Heart left ventricle (tissue), 16 donors: ENCODE results near the gene ACOT6. TPM values are rescaled to one million over a fixed set of nuclear protein-coding genes. Genes with fewer than 3 reads are reported as not detected.

Source experiments
- ATAC-seq, 4 donors: fragments of 200-7000 bp; cut with Tn5 transposase; one replicate each; pipeline ENCODE4 v1.9.1; 2020 to 2022; ENCODE audit warnings: moderate library complexity in 4 of 4, mild to moderate bottlenecking in 3 of 4, moderate number of reproducible peaks in 1 of 4
- DNase-seq, 5 donors: peaks; one replicate each; pipeline ENCODE4 v3.0.0-alpha.2; 2020
- H3K27ac ChIP-seq, 12 donors: fragments of 200-600 bp; sonication (generic) in 4 of 12; one replicate each; pipeline versions ENCODE4 v1.5.0 to v1.8.0; 2016 to 2022; ENCODE audit warnings: mild to moderate bottlenecking in 2 of 12
- H3K27me3 ChIP-seq, 9 donors: fragments of 200-600 bp; sonication (generic) in 2 of 9; one replicate each; pipeline versions ENCODE4 v1.5.1 to v1.8.0; 2016 to 2022; ENCODE audit warnings: mild to moderate bottlenecking in 3 of 9
- H3K36me3 ChIP-seq, 9 donors: fragments of 200-600 bp; sonication (generic) in 2 of 9; one replicate each; pipeline versions ENCODE4 v1.5.0 to v1.8.0; 2018 to 2022; ENCODE audit warnings: mild to moderate bottlenecking in 2 of 9
- H3K4me1 ChIP-seq, 12 donors: fragments of 200-600 bp; sonication (generic) in 4 of 12; one replicate each; pipeline versions ENCODE4 v1.5.0 to v1.8.0; 2016 to 2022; ENCODE audit warnings: mild to moderate bottlenecking in 3 of 12
- H3K4me3 ChIP-seq, 12 donors: fragments of 200-600 bp; sonication (generic) in 4 of 12; one replicate each; pipeline versions ENCODE4 v1.5.0 to v1.8.0; 2017 to 2022; ENCODE audit warnings: mild to moderate bottlenecking in 9 of 12, moderate library complexity in 4 of 12
- H3K9me3 ChIP-seq, 12 donors: fragments of 200-600 bp; sonication (generic) in 4 of 12; one replicate each; pipeline versions ENCODE4 v1.5.0 to v1.8.0; 2016 to 2022; ENCODE audit warnings: mild to moderate bottlenecking in 1 of 12
- POLR2A ChIP-seq, 2 donors: fragments of 450-650 bp; IDR thresholded peaks; one replicate each; pipeline ENCODE4 v1.6.1; 2017; ENCODE audit warnings: antibody characterized with exemption in 2 of 2, mild to moderate bottlenecking in 2 of 2, moderate library complexity in 2 of 2
- WGBS, 4 donors: extraction: QIAGEN DNeasy Blood & Tissue Kit in 2 of 4; methylation state at CpG; one replicate each; pipeline versions ENCODE4 v1.1.5 to v1.1.7; 2013 to 2018; 5-methylcytosine and 5-hydroxymethylcytosine counted together
- intact Hi-C, 10 donors: fragments of 100-400 bp; cut with DNase I; formaldehyde crosslinking; loops; one replicate each; pipeline versions ENCODE4 v1.11.1 to v1.14.2; 2022
- polyA plus RNA-seq, 2 donors: library from polyadenylated mRNA; stranded (reverse); fragments of 200-250 nt; gene quantifications; one replicate each; pipeline ENCODE4 v1.2.3, GENCODE V29; 2013
- total RNA-seq, 9 donors: library from RNA; depleted of rRNA in 2 of 9; stranded (reverse); fragments of >200 nt in 2 of 9; fragmentation: NEBNext Ultra II Directional in 3 of 9; extraction: Animal tissue kit (Norgen Biotek cat#: 25700) in 3 of 9; gene quantifications; one replicate each; pipeline versions ENCODE4 v1.1.0 to v1.2.4, GENCODE V29; 2016 to 2023
- TF ChIP-seq, protein P1 (sequence below), 12 donors: fragments of 200-600 bp; sonication (generic) in 4 of 12; IDR thresholded peaks; one replicate each; pipeline versions ENCODE4 v1.5.0 to v1.8.0; 2018 to 2022; ENCODE audit warnings: antibody characterized with exemption in 12 of 12, mild to moderate bottlenecking in 5 of 12
- donor health status: ischemic (EF 13 %, LVEDD 7.1; RV severe dilation, severe dysfunction).
- donor health status: healthy with polysubstance abuse.
- donor health status: DM: no; HTN: yes; CAD: no.
- donor health status: DM: no; HTN: no; CAD: no.
- donor health status: ischemic (EF 25% LVEDD 6.9; RV normal size, moderate dysfunction).
- donor health status: ischemic (EF 25% LVEDD 5.7; RV mildly dilated, moderate dysfunction).
- donor health status: healthy.
- donor health status: DM: yes; HTN: yes; CAD: no.
- donor health status: ischemic (EF 35%, LVEDD 5.7; RV mildly dilated, moderate dysfunction).
- donor health status: nonischemic (EF 11% LVEDD 7.7; RV severe dilation, severe dysfunction).
- donor health status: DM: yes; HTN: yes; CAD: no.
- donor health status: PGD.
- donor health status: ischemic (EF 29% LVEDD 5.4; RV normal size, mild dysfunction).
- donor health status: nonischemic (EF 23%, LVEDD 6.1; RV moderate dilation, normal function).

The ACOT6 gene
- total and polyA plus RNA-seq, 11 donors, result 0.36 TPM; not detected in 10

DNA sequence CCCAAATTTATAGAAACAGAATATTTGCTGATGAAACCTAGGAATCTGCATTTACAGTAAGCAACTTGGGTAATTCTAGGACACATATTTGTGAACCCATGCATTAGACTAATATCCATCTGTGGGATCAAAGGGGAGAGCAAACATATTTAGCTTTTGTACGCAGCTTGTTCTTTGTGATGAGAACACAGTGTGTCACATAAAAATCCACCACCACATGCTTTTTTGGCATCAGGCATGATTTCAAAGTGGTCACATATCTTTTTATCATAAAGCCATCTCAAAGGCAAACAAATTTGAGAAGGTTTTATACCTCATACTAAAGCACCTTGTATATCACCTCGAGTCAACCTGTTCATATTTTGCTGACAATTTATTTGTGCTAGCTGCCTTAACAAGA lies 48.2 kb downstream of the ACOT6 start:
- peaks cover 0 to 4% (median 0%) of the 10 kb centered on the region in 12 donors for H3K4me1 ChIP-seq
- peaks cover 0 to 5% (median 0%) of the 10 kb centered on the region in 12 donors for H3K9me3 ChIP-seq
- peaks cover 0 to 53% (median 14%) of the 10 kb centered on the region in 9 donors for H3K36me3 ChIP-seq
- ATAC-seq (no peak), DNase-seq (no peak)
- no peak overlapping the region for H3K4me3 ChIP-seq
- H3K27ac ChIP-seq, result no peak overlapping the region
- intact Hi-C loops, result no loop called here
- WGBS, 4 donors, result 92 to 94% (median 93%) methylated on average over 2 of the region's 2 CpGs
- TF ChIP-seq, protein P1, sequence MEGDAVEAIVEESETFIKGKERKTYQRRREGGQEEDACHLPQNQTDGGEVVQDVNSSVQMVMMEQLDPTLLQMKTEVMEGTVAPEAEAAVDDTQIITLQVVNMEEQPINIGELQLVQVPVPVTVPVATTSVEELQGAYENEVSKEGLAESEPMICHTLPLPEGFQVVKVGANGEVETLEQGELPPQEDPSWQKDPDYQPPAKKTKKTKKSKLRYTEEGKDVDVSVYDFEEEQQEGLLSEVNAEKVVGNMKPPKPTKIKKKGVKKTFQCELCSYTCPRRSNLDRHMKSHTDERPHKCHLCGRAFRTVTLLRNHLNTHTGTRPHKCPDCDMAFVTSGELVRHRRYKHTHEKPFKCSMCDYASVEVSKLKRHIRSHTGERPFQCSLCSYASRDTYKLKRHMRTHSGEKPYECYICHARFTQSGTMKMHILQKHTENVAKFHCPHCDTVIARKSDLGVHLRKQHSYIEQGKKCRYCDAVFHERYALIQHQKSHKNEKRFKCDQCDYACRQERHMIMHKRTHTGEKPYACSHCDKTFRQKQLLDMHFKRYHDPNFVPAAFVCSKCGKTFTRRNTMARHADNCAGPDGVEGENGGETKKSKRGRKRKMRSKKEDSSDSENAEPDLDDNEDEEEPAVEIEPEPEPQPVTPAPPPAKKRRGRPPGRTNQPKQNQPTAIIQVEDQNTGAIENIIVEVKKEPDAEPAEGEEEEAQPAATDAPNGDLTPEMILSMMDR (IDR thresholded peaks at IDR 0.05), result no peak
- TF ChIP-seq POLR2A (IDR thresholded peaks at IDR 0.05), result no peak
- H3K27me3 ChIP-seq, result no peaks in the 10 kb centered on the region

DNA sequence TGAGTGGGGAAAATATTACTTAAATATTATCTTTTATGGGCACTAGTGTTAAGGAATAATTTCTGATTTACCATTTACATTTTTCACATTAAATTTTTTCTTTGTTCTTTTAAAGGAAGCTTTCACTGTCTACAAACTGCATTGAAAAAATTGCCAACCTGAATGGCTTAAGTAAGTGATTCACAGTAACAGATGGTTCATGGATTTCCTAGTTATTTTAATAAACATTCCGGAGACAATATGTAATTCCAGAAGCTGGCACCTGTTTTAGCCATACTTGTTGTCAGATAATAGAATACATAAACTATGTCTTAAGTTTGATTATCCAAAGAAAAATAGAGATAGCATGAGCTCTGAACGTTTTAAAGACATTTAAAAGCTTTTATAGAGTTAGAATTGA lies 49.6 kb downstream of the ACOT6 start:
- peaks cover 0 to 53% (median 14%) of the 10 kb centered on the region in 9 donors for H3K36me3 ChIP-seq
- no peaks in the 10 kb centered on the region for H3K27me3 ChIP-seq
- H3K4me3 ChIP-seq, result no peak overlapping the region
- H3K27ac ChIP-seq, result no peak overlapping the region
- no peak for ATAC-seq
- intact Hi-C loops, result no loop called here
- 76 to 80% (median 78%) methylated on average over 2 of the region's 2 CpGs for WGBS, 4 donors
- DNase-seq, result no peak
- peaks cover 0 to 5% (median 0%) of the 10 kb centered on the region in 12 donors for H3K9me3 ChIP-seq
- H3K4me1 ChIP-seq, result peaks cover 0 to 4% (median 0%) of the 10 kb centered on the region in 12 donors
- TF ChIP-seq, protein P1 (IDR thresholded peaks at IDR 0.05), result no peak
- TF ChIP-seq POLR2A (IDR thresholded peaks at IDR 0.05), result no peak

DNA sequence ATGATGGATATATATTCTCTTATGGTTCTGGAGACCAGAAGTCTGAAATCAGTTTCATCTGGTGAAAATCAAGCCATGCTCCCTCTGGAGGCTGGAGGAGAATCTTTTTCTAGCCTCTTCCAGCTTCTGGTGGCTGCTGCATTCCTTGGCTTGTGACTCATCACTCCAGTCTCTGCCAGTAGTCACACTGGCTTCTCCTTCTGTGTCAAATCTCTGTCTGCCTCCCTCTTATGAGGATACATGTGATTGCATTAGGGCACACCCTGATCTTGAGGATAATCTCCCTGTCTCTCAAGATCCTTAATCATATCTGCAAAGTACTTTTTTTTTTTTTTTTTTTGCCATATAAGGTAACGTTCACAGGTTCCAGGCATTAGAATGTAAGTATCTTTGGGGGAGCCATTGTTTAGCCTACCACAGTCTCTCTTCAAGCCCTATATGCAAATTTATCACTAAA lies 50.2 kb downstream of the ACOT6 start:
- Histone ChIP-seq H3K4me1 (peaks cover 0 to 4% (median 0%) of the 10 kb centered on the region in 12 donors), H3K27me3 (no peaks in the 10 kb centered on the region), H3K9me3 (peaks cover 0 to 5% (median 0%) of the 10 kb centered on the region in 12 donors), H3K36me3 (peaks cover 0 to 52% (median 14%) of the 10 kb centered on the region in 9 donors), H3K27ac (no peak overlapping the region), H3K4me3 (no peak overlapping the region)
- WGBS, 4 donors, result 88 to 97% (median 92%) methylated on average over 1 of the region's 1 CpG
- TF ChIP-seq, protein P1 (IDR thresholded peaks at IDR 0.05), result peak in 2 of 12 donors; percentile 14 to 19
- no peak for TF ChIP-seq POLR2A (IDR thresholded peaks at IDR 0.05)
- DNase-seq, result no peak
- peak in 2 of 4 donors; percentile 36 to 67 for ATAC-seq
- intact Hi-C loops, result no loop called here

DNA sequence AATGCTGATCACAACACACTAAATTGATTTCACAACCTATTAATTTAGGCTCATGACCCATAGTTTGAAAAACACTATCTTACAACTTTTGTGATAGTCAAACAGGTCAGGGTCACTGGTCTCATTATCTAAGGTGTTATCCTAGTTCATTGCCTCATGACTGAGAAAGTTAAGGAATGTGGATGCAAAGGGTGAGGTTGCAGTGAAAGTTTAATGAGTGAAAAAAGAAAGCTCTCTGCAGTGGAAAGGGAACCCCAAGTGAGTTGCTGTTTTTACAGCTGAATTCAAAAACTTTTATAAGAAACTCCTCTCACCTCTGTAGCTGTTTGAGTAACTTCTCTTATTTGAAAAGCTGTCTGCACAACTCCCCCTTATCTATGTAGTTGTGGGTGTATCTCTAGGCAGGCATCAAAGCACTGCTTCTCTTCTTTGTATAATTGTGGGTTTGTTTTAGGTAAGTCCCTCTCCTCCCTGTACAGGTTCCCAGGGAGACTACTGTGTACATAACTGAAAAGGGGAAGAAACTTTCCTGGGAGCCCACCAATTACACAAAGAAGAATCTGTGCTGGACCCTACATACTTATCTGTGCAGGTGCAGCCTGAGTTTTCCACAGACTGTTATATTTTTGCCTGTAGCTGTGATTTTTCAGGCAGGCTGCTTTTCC lies 51.4 kb downstream of the ACOT6 start:
- H3K36me3 ChIP-seq, result peaks cover 0 to 52% (median 14%) of the 10 kb centered on the region in 9 donors
- ATAC-seq, result no peak

More for the DNA sequence above, 51.4 kb downstream of the ACOT6 start:
- no peak overlapping the region for H3K4me3 ChIP-seq
- no peak for DNase-seq
- no peak for TF ChIP-seq POLR2A (IDR thresholded peaks at IDR 0.05)
- TF ChIP-seq, protein P1 (IDR thresholded peaks at IDR 0.05), result no peak
- no peaks in the 10 kb centered on the region for H3K27me3 ChIP-seq
- intact Hi-C loops, result no loop called here
- H3K27ac ChIP-seq, result no peak overlapping the region
- peaks cover 0 to 4% (median 0%) of the 10 kb centered on the region in 12 donors for H3K4me1 ChIP-seq
- H3K9me3 ChIP-seq, result peaks cover 0 to 5% (median 0%) of the 10 kb centered on the region in 12 donors
